Mammary epithelial cell (primary cell): ENCODE data around the gene CIROP.

Source experiments
- EZH2 ChIP-seq: IDR thresholded peaks from 2 replicates; pipeline ENCODE4 v1.6.1; 2012; ENCODE audit warnings: low read length, inconsistent platforms, borderline replicate concordance
- TF ChIP-seq, protein P1 (sequence below), 2 donors: IDR thresholded peaks in 1 of 2; conservative IDR thresholded peaks in 1 of 2; 2 replicates each; pipeline ENCODE4 v1.5.1; 2011 to 2012; ENCODE audit warnings: inconsistent platforms in 2 of 2, low read length in 2 of 2, mild to moderate bottlenecking in 2 of 2, control low read depth in 1 of 2, low read depth in 1 of 2; ENCODE audit not compliant: insufficient read depth in 1 of 2; ENCODE audit errors: extremely low read depth in 1 of 2

DNA sequence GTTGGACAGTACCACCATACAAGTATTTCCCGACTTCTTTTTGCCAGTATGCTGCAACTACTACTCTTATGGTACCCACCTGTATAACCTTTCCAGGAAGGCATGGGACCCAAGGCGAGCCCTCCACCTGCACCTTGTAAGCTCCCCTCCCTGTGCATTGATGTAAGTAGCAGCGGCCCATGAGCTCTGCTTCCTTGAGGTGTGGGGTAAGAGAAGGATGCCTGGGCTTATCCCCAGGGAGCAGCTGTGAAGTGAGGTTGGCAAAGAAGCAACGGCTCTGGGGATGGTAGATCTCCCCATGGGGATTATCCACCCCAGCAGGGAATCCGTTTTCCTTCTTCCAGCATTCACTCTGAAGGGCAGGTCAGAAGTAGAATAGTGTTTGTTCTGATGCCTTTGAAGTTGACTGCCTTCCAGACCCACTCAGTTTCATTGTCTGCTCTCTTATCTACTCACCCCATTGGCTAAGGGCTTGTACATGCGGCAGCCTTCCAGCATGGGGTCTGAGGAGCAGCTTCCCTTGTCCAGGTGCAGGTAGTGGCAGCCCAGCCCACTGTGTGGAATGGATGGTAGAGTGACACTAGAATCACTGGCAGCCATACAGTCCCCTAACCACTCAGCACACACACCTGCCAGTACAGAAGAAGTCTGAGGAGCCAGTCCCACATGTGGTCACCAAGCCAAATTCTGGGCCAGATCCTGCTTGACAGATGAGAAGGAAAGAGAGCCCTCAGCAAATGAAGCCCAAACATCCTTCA lies 3.4 kb downstream of the CIROP start:
- TF ChIP-seq, protein P1, sequence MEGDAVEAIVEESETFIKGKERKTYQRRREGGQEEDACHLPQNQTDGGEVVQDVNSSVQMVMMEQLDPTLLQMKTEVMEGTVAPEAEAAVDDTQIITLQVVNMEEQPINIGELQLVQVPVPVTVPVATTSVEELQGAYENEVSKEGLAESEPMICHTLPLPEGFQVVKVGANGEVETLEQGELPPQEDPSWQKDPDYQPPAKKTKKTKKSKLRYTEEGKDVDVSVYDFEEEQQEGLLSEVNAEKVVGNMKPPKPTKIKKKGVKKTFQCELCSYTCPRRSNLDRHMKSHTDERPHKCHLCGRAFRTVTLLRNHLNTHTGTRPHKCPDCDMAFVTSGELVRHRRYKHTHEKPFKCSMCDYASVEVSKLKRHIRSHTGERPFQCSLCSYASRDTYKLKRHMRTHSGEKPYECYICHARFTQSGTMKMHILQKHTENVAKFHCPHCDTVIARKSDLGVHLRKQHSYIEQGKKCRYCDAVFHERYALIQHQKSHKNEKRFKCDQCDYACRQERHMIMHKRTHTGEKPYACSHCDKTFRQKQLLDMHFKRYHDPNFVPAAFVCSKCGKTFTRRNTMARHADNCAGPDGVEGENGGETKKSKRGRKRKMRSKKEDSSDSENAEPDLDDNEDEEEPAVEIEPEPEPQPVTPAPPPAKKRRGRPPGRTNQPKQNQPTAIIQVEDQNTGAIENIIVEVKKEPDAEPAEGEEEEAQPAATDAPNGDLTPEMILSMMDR (conservative IDR thresholded peaks at IDR 0.05 in 1 of 2, IDR thresholded peaks at IDR 0.05 in 1 of 2; ENCODE audit: extremely low read depth in 1 of 2, insufficient read depth in 1 of 2, low read depth in 1 of 2, low read length in 2 of 2) = no peak
- no peak for TF ChIP-seq EZH2
